HepG2 (cell line): ENCODE data around the gene PCP4L1.

ENCODE experiments used
- CHCHD3 ChIP-seq: sonication (generic); formaldehyde crosslinking; IDR thresholded peaks from 2 replicates; pipeline ENCODE4 v1.8.0; 2022; ENCODE audit warnings: mild to moderate bottlenecking, missing genetic modification reagents, moderate library complexity
- FOXM1 ChIP-seq: sonication (generic); formaldehyde crosslinking; IDR thresholded peaks from 2 replicates; pipeline ENCODE4 v1.5.0; 2020; ENCODE audit warnings: missing genetic modification reagents
- GMEB1 ChIP-seq: sonication (generic); formaldehyde crosslinking; IDR thresholded peaks from 2 replicates; pipeline ENCODE4 v1.5.1; 2020; ENCODE audit warnings: missing genetic modification reagents, mild to moderate bottlenecking, borderline replicate concordance
- POLR2AphosphoS5 ChIP-seq: IDR thresholded peaks from 2 replicates; pipeline ENCODE4 v1.6.1; 2012; ENCODE audit warnings: low read depth, low read length
- SRSF4 ChIP-seq: fragments of 200-400 bp; formaldehyde crosslinking; IDR thresholded peaks from one replicate; pipeline ENCODE4 v1.6.1; 2018; ENCODE audit warnings: mild to moderate bottlenecking, low read depth, low read length, moderate library complexity; ENCODE audit not compliant: poor library complexity, severe bottlenecking
- YEATS4 ChIP-seq: sonication (generic); formaldehyde crosslinking; IDR thresholded peaks from 2 replicates; pipeline ENCODE4 v1.4.0; 2020; ENCODE audit warnings: missing genetic modification reagents, borderline replicate concordance
- ZNF619 ChIP-seq: sonication (generic); formaldehyde crosslinking; IDR thresholded peaks from 2 replicates; pipeline ENCODE4 v1.4.0; 2020; ENCODE audit warnings: mild to moderate bottlenecking, missing genetic modification reagents
- TF ChIP-seq, protein P1 (sequence below): sonication (generic); formaldehyde crosslinking; IDR thresholded peaks from 2 replicates; pipeline ENCODE4 v1.5.0; 2020; ENCODE audit warnings: mild to moderate bottlenecking, missing genetic modification reagents, moderate library complexity
- TF ChIP-seq, protein P2 (sequence below): conservative IDR thresholded peaks from 2 replicates; pipeline ENCODE4 v1.6.1; 2018; ENCODE audit warnings: missing genetic modification reagents

DNA sequence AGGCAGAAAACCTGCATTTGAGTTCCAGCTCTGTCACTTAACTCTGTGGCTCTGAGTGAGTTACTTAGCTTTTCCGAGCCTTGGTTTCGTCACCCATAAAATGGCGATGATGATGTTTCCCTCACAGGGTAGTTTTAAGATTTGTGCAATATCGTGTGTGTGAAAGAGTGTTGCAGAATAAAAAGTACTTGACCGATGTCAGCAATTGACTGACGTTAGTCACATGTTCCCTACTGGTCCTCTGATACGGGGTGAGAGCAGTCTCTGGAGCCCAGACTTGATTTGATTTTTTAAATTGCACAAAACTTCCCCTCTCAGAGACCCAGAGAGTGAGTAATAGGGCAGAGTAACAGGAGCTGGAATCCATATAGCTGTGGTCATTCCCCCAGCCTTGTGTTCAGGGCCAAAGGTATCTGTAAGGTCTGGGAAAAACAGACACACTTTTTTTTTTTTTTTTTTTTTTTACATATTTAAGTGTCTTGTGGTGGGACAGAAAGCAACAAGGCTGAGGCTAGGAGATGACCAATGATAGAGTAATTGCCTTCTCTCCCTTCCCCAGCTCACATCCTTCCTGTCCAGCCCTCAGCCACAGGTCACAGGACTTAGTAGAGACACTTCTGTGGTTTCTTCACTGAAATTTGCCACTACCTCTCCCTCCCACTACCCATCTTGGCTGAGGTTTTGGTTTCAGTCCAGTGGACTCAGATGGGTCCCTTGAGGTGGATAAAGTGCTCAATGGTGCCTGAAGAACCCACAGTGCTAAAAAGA is 41.4 kb upstream of the PCP4L1 start:
- TF ChIP-seq, protein P1, sequence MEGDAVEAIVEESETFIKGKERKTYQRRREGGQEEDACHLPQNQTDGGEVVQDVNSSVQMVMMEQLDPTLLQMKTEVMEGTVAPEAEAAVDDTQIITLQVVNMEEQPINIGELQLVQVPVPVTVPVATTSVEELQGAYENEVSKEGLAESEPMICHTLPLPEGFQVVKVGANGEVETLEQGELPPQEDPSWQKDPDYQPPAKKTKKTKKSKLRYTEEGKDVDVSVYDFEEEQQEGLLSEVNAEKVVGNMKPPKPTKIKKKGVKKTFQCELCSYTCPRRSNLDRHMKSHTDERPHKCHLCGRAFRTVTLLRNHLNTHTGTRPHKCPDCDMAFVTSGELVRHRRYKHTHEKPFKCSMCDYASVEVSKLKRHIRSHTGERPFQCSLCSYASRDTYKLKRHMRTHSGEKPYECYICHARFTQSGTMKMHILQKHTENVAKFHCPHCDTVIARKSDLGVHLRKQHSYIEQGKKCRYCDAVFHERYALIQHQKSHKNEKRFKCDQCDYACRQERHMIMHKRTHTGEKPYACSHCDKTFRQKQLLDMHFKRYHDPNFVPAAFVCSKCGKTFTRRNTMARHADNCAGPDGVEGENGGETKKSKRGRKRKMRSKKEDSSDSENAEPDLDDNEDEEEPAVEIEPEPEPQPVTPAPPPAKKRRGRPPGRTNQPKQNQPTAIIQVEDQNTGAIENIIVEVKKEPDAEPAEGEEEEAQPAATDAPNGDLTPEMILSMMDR (CRISPR knock-in tag) = no peak
- TF ChIP-seq, protein P2, sequence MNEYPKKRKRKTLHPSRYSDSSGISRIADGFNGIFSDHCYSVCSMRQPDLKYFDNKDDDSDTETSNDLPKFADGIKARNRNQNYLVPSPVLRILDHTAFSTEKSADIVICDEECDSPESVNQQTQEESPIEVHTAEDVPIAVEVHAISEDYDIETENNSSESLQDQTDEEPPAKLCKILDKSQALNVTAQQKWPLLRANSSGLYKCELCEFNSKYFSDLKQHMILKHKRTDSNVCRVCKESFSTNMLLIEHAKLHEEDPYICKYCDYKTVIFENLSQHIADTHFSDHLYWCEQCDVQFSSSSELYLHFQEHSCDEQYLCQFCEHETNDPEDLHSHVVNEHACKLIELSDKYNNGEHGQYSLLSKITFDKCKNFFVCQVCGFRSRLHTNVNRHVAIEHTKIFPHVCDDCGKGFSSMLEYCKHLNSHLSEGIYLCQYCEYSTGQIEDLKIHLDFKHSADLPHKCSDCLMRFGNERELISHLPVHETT = no peak
- no peak for TF ChIP-seq ZNF619 (CRISPR knock-in tag)
- TF ChIP-seq CHCHD3 (CRISPR knock-in tag) = no peak
- no peak; the same call in 1 of the 2 replicates for TF ChIP-seq POLR2AphosphoS5
- no peak for TF ChIP-seq YEATS4 (CRISPR knock-in tag)
- TF ChIP-seq SRSF4 = no peak
- no peak for TF ChIP-seq FOXM1 (CRISPR knock-in tag)
- TF ChIP-seq GMEB1 = no peak
